NCI-H2081 treated with DMSO at 0.1 percent for 48 hours (cell line): ENCODE results near the gene SULT1A2.
"Not testable (repeated sequence)": the region's sequence is repeated elsewhere in the genome, so short reads cannot be mapped to it uniquely, and the experiment has no call there.

ENCODE experiments used
- DNase-seq: peaks from one replicate; lab custom pipeline; 2025; lab: John Stamatoyannopoulos, UW

Gene SULT1A2

GRCh38 chr16:28558456-28558855 is 38.4 kb downstream of the SULT1A2 start:
- no peak for DNase-seq

GRCh38 chr16:28556914-28557320 is 39.9 kb downstream of the SULT1A2 start:
- no peak for DNase-seq

- no peak for DNase-seq
Measured at GRCh38 chr16:28555561-28555960, 41.3 kb downstream of the SULT1A2 start.

GRCh38 chr16:28554634-28555423 is 42.0 kb downstream of the SULT1A2 start:
- no peak for DNase-seq

- DNase-seq: peak; percentile 74
Measured at GRCh38 chr16:28553776-28554633, 42.8 kb downstream of the SULT1A2 start, which contains the start of gene SGF29. Gene SGF29, plus strand, starts transcription at chr16:28553920. Its CDS starts 27,150 bp downstream, at chr16:28581070.

- DNase-seq: no peak
Measured at GRCh38 chr16:28549301-28549899, 47.5 kb downstream of the SULT1A2 start.

GRCh38 chr16:28548306-28548802 is 48.5 kb downstream of the SULT1A2 start:
- DNase-seq: no peak

GRCh38 chr16:28546626-28547025 is 50.2 kb downstream of the SULT1A2 start:
- no peak for DNase-seq

GRCh38 chr16:28545964-28546363 is 50.9 kb downstream of the SULT1A2 start:
- not testable (repeated sequence) for DNase-seq

GRCh38 chr16:28544998-28545397 is 51.9 kb downstream of the SULT1A2 start:
- no peak for DNase-seq

- no peak for DNase-seq
Measured at GRCh38 chr16:28543072-28543471, 53.8 kb downstream of the SULT1A2 start.

- no peak for DNase-seq
Measured at GRCh38 chr16:28542646-28543045, 54.2 kb downstream of the SULT1A2 start.
